Small intestine (tissue), 7 donors: ENCODE results near the gene FGF23. TPM values are rescaled to one million over a fixed set of nuclear protein-coding genes. Genes with fewer than 3 reads are reported as not detected.

Experiments used
- DNase-seq, 2 donors: peaks; one replicate each; pipeline versions ENCODE4 v3.0.0 to v3.0.0-alpha.2; 2013
- FAIRE-seq: peaks from 2 replicates; lab custom pipeline; 2012; peaks lifted over from hg19 to GRCh38; lab: Jason Lieb, UNC
- H3K27ac ChIP-seq, 3 donors: one replicate each; pipeline ENCODE4 v1.5.1; 2013; ENCODE audit warnings: low read length in 2 of 3, mild to moderate bottlenecking in 2 of 3, control low read depth in 1 of 3, inconsistent platforms in 1 of 3, low read depth in 1 of 3, moderate library complexity in 1 of 3
- H3K27me3 ChIP-seq, 3 donors: one replicate each; pipeline ENCODE4 v1.6.1; 2013; ENCODE audit warnings: low read length in 3 of 3, inconsistent platforms in 1 of 3; ENCODE audit not compliant: control insufficient read depth in 3 of 3, insufficient read depth in 3 of 3
- H3K36me3 ChIP-seq, 3 donors: one replicate each; pipeline ENCODE4 v1.6.1; 2013; ENCODE audit warnings: low read length in 3 of 3, inconsistent platforms in 1 of 3, low read depth in 1 of 3, mild to moderate bottlenecking in 1 of 3, moderate library complexity in 1 of 3; ENCODE audit not compliant: control insufficient read depth in 3 of 3, insufficient read depth in 2 of 3
- H3K4me1 ChIP-seq, 3 donors: one replicate each; pipeline ENCODE4 v1.6.1; 2013; ENCODE audit warnings: low read length in 2 of 3, inconsistent platforms in 1 of 3, low read depth in 1 of 3, mild to moderate bottlenecking in 1 of 3, moderate library complexity in 1 of 3; ENCODE audit not compliant: control insufficient read depth in 3 of 3, insufficient read depth in 2 of 3
- H3K4me3 ChIP-seq, 3 donors: one replicate each; pipeline ENCODE4 v1.5.1; 2013; ENCODE audit warnings: low read length in 3 of 3, control low read depth in 1 of 3, inconsistent platforms in 1 of 3, low read depth in 1 of 3, mild to moderate bottlenecking in 1 of 3, moderate library complexity in 1 of 3
- H3K9me3 ChIP-seq, 2 donors: one replicate each; pipeline ENCODE4 v1.6.1; 2013; ENCODE audit warnings: low read depth in 1 of 2, low read length in 1 of 2; ENCODE audit not compliant: control insufficient read depth in 2 of 2, insufficient read depth in 1 of 2
- WGBS, 3 donors: extraction: QIAGEN DNeasy Blood & Tissue Kit; methylation state at CpG; one replicate each; pipeline ENCODE4 v1.1.7; 2013; 5-methylcytosine and 5-hydroxymethylcytosine counted together
- polyA plus RNA-seq, 4 donors: library from polyadenylated mRNA; stranded (reverse) in 3 of 4; unstranded in 1 of 4; fragments of 200-250 nt in 3 of 4; fragments of 120-200 nt in 1 of 4; gene quantifications; one replicate each; pipeline versions ENCODE4 v1.2.1 to v1.2.3, GENCODE V29; 2013
- donor health status: healthy with polysubstance abuse.
- donor health status: control.
- donor health status: control.
- donor health status: Bipolar disorder and iron deficiency.
- donor health status: healthy.

FGF23 gene
- polyA plus RNA-seq, 4 donors: 0.04 to 10.1 TPM; not detected in 2

- H3K27ac ChIP-seq: no peak overlapping the region
- FAIRE-seq (no peak), DNase-seq (no peak)
- H3K9me3 ChIP-seq: no peaks in the 10 kb centered on the region
- no peak overlapping the region for H3K4me3 ChIP-seq
- H3K27me3 ChIP-seq: peaks cover 0 to 4% (median 2%) of the 10 kb centered on the region in 3 donors
- no peaks in the 10 kb centered on the region for H3K36me3 ChIP-seq
- 73 to 81% (median 75%) methylated on average over 2 of the region's 2 CpGs for WGBS, 3 donors
- no peaks in the 10 kb centered on the region for H3K4me1 ChIP-seq
Observed at GRCh38 chr12:4395818-4396217, 16.3 kb upstream of the FGF23 start.

- 76 to 81% (median 76%) methylated on average over 5 of the region's 5 CpGs for WGBS, 3 donors
- no peak for FAIRE-seq
- no peaks in the 10 kb centered on the region for H3K36me3 ChIP-seq
- no peaks in the 10 kb centered on the region for H3K9me3 ChIP-seq
- no peak for DNase-seq
- H3K27me3 ChIP-seq: peaks cover 0 to 4% (median 0%) of the 10 kb centered on the region in 3 donors
- H3K4me3 ChIP-seq: no peak overlapping the region
- H3K27ac ChIP-seq: no peak overlapping the region
- no peaks in the 10 kb centered on the region for H3K4me1 ChIP-seq
Observed at GRCh38 chr12:4393211-4393610, 13.7 kb upstream of the FGF23 start.

GRCh38 chr12:4392223-4392742 is 12.8 kb upstream of the FGF23 start:
- peaks cover 0 to 4% (median 0%) of the 10 kb centered on the region in 3 donors for H3K27me3 ChIP-seq
- no peak overlapping the region for H3K27ac ChIP-seq
- H3K4me1 ChIP-seq: no peaks in the 10 kb centered on the region
- 43 to 62% (median 55%) methylated on average over 12 to 15 of the region's 15 CpGs for WGBS, 3 donors
- H3K4me3 ChIP-seq: no peak overlapping the region
- H3K36me3 ChIP-seq: no peaks in the 10 kb centered on the region
- FAIRE-seq (no peak), DNase-seq (no peak)
- no peaks in the 10 kb centered on the region for H3K9me3 ChIP-seq

GRCh38 chr12:4388662-4389061 is 9.2 kb upstream of the FGF23 start:
- Histone ChIP-seq H3K4me1 (no peaks in the 10 kb centered on the region), H3K36me3 (no peaks in the 10 kb centered on the region), H3K9me3 (no peaks in the 10 kb centered on the region), H3K27ac (no peak overlapping the region), H3K4me3 (no peak overlapping the region), H3K27me3 (peaks cover 0 to 2% (median 0%) of the 10 kb centered on the region in 3 donors)
- DNase-seq (no peak), FAIRE-seq (no peak)
- WGBS, 3 donors: 30 to 48% (median 37%) methylated on average over 2 of the region's 2 CpGs

GRCh38 chr12:4388032-4388431 is 8.5 kb upstream of the FGF23 start:
- 31 to 49% (median 35%) methylated on average over 1 of the region's 1 CpG for WGBS, 3 donors
- Histone ChIP-seq H3K27me3 (no peaks in the 10 kb centered on the region), H3K36me3 (no peaks in the 10 kb centered on the region), H3K4me1 (no peaks in the 10 kb centered on the region), H3K27ac (no peak overlapping the region), H3K9me3 (no peaks in the 10 kb centered on the region), H3K4me3 (no peak overlapping the region)
- DNase-seq (no peak), FAIRE-seq (no peak)

GRCh38 chr12:4387607-4388006 is 8.1 kb upstream of the FGF23 start:
- no peaks in the 10 kb centered on the region for H3K9me3 ChIP-seq
- H3K36me3 ChIP-seq: no peaks in the 10 kb centered on the region
- no peak overlapping the region for H3K4me3 ChIP-seq
- 86 to 89% (median 88%) methylated on average over 5 of the region's 5 CpGs for WGBS, 3 donors
- no peak overlapping the region for H3K27ac ChIP-seq
- DNase-seq: no peak
- no peak for FAIRE-seq
- no peaks in the 10 kb centered on the region for H3K27me3 ChIP-seq
- no peaks in the 10 kb centered on the region for H3K4me1 ChIP-seq

GRCh38 chr12:4386801-4387200 is 7.3 kb upstream of the FGF23 start:
- Histone ChIP-seq H3K4me3 (no peak overlapping the region), H3K9me3 (no peaks in the 10 kb centered on the region), H3K4me1 (no peaks in the 10 kb centered on the region), H3K27ac (no peak overlapping the region), H3K27me3 (no peaks in the 10 kb centered on the region), H3K36me3 (no peaks in the 10 kb centered on the region)
- FAIRE-seq (no peak), DNase-seq (no peak)
- WGBS, 3 donors: 59 to 75% (median 63%) methylated on average over 4 of the region's 4 CpGs

- H3K4me1 ChIP-seq: peaks cover 0 to 10% (median 3%) of the 10 kb centered on the region in 3 donors
- no peaks in the 10 kb centered on the region for H3K36me3 ChIP-seq
- H3K9me3 ChIP-seq: no peaks in the 10 kb centered on the region
- peaks cover 0 to 5% (median 0%) of the 10 kb centered on the region in 3 donors for H3K27me3 ChIP-seq
- WGBS, 3 donors: 58 to 71% (median 62%) methylated on average over 8 of the region's 8 CpGs
- no peak overlapping the region for H3K4me3 ChIP-seq
- H3K27ac ChIP-seq: no peak overlapping the region
- FAIRE-seq (no peak), DNase-seq (peak; percentile 55 to 68)
Observed at GRCh38 chr12:4383304-4383865, 3.9 kb upstream of the FGF23 start.

GRCh38 chr12:4380332-4380731 is 820 bp upstream of the FGF23 start:
- no peak for FAIRE-seq
- 81 to 88% (median 87%) methylated on average over 4 of the region's 4 CpGs for WGBS, 3 donors

More at GRCh38 chr12:4380332-4380731, 820 bp upstream of the FGF23 start:
- H3K4me3 ChIP-seq: no peak overlapping the region
- H3K9me3 ChIP-seq: no peaks in the 10 kb centered on the region
- no peaks in the 10 kb centered on the region for H3K36me3 ChIP-seq
- no peak for DNase-seq
- no peak overlapping the region for H3K27ac ChIP-seq
- peaks cover 0 to 5% (median 0%) of the 10 kb centered on the region in 3 donors for H3K27me3 ChIP-seq
- H3K4me1 ChIP-seq: peaks cover 0 to 10% (median 3%) of the 10 kb centered on the region in 3 donors
